DOHH2 (cell line): ENCODE data around the gene ALOX5AP.

ENCODE experiments used
- CTCF ChIP-seq: fragments of 200-600 bp; sonication (generic); IDR thresholded peaks from one replicate; pipeline ENCODE4 v1.5.1; 2014; ENCODE audit warnings: antibody characterized with exemption, mild to moderate bottlenecking, low read depth, low read length; ENCODE audit not compliant: poor library complexity, severe bottlenecking
- EZH2phosphoT487 ChIP-seq: fragments of 200-600 bp; sonication (generic); IDR thresholded peaks from 2 replicates; pipeline ENCODE4 v1.6.1; 2017; ENCODE audit warnings: borderline replicate concordance, mild to moderate bottlenecking, antibody characterized with exemption, low read length, moderate library complexity, mixed read lengths

GRCh38 chr13:30702006-30702405 is 33.3 kb upstream of the ALOX5AP start:
- TF ChIP-seq CTCF (no peak), EZH2phosphoT487 (no peak)
